GM19193 (cell line): ENCODE data around the gene SPDYE4.

Experiments used
- POLR2A ChIP-seq: IDR thresholded peaks from 4 replicates; pipeline ENCODE4 v1.6.1; 2011; ENCODE audit not compliant: insufficient read depth, insufficient read length; ENCODE audit errors: extremely low read depth

The SPDYE4 gene, protein sequence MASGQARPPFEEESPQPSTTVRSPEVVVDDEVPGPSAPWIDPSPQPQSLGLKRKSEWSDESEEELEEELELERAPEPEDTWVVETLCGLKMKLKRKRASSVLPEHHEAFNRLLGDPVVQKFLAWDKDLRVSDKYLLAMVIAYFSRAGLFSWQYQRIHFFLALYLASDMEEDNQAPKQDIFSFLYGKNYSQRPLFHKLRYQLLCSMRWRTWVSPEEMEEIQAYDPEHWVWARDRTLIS

GRCh38 chr17:8758137-8758596 lies at the start of gene SPDYE4:
SPDYE4 (minus strand) TSS chr17:8758546; CDS start chr17:8758382, 164 bp downstream.
- no peak for TF ChIP-seq POLR2A

GRCh38 chr17:8806926-8807550 lies 48.7 kb upstream of the SPDYE4 start:
- TF ChIP-seq POLR2A = peak; percentile 56

GRCh38 chr17:8806253-8806925 lies 48.0 kb upstream of the SPDYE4 start:
- no peak for TF ChIP-seq POLR2A

DNA sequence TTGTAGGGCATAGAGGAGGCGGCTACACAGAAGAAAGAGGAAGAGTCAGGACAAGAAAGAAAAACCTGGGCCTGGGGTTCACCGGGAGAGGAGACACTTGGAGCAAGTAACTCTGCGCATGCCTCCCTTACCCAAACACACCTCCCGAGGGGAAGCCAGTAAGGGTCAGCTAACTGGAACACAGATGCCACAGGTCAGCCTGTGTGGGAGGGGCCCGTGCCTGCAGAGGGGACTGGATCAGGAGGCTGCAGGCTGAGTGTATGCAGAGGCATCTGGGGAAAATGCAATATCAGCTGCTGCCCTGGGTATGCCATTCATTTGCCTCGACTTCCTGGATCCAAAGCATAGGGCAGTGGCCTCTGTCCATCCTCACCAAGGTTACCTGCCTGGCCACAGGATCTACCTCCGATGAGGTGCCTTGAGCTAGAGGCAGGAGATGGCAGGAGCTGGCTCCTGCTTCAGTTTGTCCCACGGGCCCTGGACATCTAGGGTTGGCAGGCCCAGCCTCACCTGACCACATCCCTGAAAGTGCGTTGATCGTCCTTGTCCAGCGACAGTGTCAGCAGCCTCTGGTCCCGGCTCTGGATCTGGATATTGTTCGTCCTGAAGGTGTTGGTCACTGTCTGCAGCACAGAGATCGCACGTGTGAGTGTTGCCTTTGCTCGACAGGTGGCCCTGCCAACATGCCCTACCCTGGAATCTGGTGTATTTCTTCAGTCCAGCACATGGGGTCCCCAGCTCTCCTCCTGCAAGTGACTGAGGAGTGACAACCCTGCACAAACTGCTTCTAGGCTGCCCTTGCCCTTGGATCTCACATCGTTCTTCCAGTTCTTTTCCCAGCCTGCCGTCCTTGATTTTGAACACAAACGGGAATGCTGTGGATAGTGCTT lies 45.4 kb upstream of the SPDYE4 start:
- no peak for TF ChIP-seq POLR2A

- no peak for TF ChIP-seq POLR2A
Measured at GRCh38 chr17:8801135-8801840, 42.9 kb upstream of the SPDYE4 start.

DNA sequence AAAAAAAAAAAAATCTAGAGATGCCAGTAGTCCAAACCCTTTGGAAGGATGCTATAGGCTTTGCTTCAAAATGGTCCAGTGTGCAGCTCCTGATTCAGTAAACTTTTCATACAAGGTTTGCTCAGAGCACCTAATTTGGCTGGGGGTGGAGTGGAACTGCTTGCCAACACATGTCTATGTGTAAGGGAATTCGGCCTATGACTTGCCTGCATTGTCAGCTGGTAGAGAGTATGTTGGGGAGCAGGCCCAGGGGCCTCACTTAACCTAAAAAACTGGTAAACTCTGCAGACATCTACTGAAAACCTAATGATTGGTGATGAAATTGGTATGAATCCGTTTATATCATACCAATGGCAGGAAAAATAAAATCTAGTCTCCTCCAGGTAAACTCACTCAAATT lies 42.3 kb upstream of the SPDYE4 start:
- no peak for TF ChIP-seq POLR2A

GRCh38 chr17:8799570-8800212 lies 41.3 kb upstream of the SPDYE4 start:
- no peak for TF ChIP-seq POLR2A

DNA sequence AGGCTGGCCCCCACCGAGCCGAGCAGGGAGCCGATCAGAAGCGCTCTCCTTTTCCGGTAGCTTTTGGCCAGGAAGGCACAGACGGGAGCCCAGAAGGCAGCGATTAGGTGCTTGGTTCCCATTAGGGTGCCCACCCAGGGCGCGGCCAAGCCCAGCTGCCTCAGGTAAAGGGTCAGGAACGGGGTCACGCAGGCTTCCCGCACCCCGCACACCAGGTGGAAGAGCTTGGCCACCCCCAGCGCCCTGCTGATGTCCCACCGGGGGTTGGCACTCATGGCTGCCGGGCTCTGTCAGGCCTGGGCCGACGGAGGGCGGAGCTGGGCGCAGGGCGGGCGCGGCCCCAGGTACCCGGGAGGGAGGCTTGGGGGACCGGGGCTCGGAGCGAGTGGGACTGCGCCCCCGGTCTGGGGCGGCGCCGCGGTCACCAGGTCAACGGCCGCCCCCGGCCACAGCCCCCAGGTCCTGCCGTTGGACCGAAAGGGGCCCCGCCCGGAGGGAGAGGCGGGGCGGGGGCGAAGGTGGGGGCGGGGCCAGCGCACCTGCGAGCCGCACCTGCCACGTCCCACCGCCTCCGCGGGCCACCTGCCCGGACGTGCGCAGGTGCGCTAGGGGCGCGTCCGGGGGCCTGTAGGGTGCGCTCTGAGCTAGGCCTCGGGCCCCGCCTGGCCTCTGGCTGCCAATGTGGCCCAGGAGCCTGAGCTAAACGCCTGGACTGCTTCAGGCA lies 40.7 kb upstream of the SPDYE4 start, which contains the start of gene MFSD6L:
TSS of gene MFSD6L (minus strand) at position 520 of the 724 bp plus-strand sequence. CDS start at position 275, 245 bp downstream.
- no peak for TF ChIP-seq POLR2A

DNA sequence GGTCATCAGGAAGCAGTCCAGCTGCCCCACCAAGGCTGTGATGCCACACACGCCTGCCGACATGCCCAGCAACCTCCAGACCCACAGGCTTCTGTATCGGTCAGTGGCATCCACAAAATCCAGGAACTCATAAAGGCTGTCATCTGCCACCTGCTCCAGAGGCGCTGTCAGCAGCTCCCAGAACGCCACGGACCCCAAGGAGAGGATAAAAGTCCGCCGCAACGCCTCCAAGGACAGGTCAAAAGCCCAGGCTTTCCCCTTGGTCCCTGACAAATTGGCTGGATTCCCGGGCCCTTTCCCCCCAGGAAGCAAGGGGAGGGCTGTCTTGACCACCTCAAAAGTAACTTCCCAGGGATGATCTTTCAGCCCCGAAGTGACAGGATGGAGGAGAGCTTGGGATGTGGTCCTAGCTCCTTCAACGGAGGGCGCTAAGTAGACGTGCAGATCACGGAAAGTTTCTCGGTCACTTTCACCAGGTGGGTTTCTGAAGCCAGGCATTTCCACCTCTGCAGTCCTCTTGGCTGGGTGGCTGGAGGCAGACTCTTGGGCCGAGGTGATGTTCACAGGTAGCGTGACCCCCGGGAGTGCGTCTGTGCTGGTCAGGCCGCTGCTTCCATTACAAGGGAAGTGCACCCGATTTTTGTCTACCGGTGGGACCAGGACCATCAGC lies 40.0 kb upstream of the SPDYE4 start:
- TF ChIP-seq POLR2A = no peak

DNA sequence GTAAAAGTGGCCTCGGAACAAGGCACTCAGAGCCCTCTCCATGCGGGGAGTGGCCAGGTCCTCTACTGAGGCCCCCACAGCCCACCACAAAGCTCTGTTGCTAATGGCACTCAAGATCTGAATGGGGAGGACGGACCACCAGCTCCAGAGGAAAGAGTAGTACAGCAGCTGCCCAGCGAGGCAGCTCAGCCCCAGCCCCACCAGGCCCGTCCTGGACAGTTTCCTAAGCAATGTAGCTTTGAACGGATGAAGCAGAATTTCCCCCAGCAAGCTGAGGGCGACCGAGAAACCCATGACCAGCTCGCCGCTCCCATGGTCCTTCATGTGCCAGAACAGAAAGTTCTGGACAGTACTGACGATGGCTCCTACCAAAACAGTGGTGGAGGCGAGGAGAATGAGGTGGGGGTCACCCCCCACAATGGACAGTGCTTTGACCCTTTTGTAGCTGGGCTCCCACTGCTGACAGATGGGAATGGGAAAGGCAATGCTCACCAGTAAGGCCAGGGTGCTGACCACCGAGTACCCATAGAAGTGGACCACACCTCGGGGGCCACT lies 39.4 kb upstream of the SPDYE4 start:
- no peak for TF ChIP-seq POLR2A

DNA sequence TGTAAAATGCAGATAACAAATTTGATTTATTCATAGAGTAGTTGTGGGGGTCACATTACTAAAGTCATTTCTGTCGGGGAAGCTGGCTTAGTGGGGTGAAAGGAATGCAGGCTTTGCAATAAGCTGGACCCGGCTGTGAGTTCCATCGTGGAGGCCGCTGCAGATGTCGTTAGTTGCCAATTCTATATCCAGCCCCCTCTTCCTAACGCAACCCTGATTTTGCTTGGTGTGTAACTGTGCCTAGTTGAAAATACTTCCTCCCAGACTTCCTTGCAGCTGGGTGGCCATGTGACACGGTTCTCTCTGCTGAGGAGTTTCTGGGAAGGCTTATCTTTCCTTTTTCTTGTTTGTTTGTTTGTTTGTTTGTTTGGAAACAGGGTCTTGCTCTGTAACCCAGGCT lies 36.3 kb upstream of the SPDYE4 start:
- no peak for TF ChIP-seq POLR2A

- TF ChIP-seq POLR2A = no peak
Measured at GRCh38 chr17:8793649-8794048, 35.3 kb upstream of the SPDYE4 start.
